ENCODE results near the gene IKBKE.

IKBKE gene
- long read RNA-seq, donor 1, partial matches to known transcripts, result 0 of 1 reads
- long read RNA-seq, donor 1, other reads (novel, unspliced or antisense), result 0 of 1 reads
- long read RNA-seq, donor 2, result 0 reads
- long read RNA-seq, donor 3, result 0 reads
- long read RNA-seq, donor 4, result 0 reads
- long read RNA-seq, donor 5, partial matches to known transcripts, result 0 of 1 reads
- long read RNA-seq, donor 5, other reads (novel, unspliced or antisense), result 0 of 1 reads
- long read RNA-seq, donor 6, partial matches to known transcripts, result 0 of 2 reads
- long read RNA-seq, donor 6, other reads (novel, unspliced or antisense), result 0 of 2 reads
- long read RNA-seq, donor 7, result 0 reads
- long read RNA-seq, donor 8, result 0 reads

DNA sequence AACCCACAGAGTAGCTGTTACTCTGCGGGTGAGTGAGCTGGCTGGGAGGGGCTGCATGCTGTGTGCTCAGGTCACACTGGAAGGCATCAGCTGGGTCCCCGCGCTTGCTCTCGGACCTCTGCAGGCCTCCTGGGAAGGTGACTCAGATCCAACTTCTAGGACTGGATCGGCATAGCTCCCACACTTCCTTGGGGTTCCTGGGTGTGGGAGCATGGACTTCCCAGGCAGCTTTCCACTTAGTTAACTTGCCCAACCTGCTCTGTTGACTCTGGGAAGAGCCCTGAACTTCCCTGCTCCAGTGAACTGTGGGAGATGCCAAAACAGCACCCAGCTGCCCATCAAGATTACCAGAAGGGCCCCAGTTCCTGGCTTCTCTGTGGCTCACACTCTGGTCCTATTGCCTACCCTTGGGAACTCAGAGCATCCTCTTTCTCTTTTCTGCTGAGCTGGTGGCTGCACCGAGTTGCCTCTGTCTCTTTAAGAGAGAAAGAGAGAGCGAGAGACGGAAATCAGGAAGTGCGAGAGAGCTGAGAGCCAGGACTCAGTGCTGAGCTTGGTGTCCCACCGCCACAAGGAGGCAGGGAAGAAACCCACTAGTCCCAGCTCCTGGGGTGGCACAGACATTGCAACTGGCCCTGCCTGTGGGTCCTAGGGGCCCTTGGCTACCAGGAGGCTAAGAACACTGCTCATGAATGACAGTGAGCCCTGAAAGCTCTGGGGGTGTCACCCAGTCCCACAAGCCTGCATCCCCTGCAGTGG, at the start of gene IKBKE:
Gene IKBKE, plus strand, starts transcription at position 544 of the 759 bp plus-strand sequence. CDS start 2,752 bp downstream, outside the sequence.
- peak; percentile 52 for DNase-seq

DNA sequence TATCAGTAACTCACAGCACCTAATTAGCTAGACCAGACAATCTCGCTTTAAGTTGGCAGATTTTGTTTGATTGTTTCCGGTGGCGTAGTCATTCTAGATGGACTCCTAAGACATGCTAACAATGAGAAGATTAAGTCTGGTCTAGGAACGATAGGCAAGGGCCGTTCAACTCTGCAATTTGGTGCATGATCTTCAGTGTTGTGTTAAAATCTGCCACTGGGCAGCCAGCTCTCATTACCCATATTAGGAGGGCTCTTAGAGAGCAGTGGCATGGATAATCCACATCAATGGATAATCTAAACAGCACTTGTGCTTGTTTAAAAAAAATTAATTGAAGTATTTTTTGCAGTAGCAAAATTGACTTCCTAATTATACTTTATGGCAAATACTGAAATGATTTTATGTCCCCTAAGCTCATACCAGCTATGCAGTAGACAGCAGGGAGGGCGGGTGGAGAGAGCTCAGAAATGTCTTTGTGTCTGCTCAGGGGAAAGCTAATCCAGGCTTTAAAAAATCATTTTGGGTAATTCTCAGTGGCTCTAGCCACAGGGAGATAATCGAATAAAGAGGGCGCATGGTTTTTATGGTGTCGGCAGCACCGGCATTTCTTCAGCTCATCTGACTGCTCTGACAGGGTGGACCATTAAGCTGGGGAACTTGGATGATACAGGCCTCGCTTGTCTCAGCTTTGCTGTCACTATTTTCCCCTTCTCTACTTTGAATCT, 48.5 kb upstream of the IKBKE start:
- no peak for DNase-seq

DNA sequence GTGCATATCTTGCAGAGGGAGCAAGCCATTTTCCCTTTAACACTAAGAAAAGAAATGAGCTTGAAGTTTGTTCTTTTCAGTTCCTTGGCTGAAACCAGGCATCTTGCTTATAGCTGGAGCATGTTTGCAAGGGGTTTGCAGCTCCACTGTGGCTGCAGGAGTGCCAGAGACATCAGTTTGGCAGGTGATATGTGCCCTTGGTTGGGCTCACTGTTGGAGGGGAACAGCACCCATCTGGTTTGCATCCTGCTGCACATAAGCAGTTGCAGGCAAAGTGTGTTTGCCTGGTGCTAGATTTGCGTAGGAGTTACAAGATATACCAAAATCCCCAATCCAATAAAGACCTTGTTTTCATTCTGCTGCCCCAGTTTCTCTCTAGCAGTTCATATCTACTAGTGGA, 47.8 kb upstream of the IKBKE start:
- no peak for DNase-seq

DNA sequence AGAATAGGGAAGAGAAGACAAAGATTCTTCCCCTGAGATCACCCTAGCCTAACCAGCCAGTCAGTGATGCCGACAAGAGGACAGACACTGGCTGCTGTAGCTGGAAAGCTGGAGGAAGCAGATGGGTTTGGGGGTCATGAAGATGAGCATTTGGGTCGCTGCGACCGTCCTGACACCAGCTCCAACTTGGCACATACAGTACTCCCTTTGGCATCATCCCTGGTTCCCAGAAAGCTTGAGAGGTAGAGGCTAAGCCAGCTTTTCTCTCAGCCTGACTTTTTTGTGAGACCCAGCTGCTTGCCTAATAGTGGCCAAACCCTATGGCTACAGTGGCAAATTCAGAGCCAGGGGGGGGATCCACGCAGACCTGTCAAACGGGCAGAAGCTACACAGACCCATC, 43.0 kb upstream of the IKBKE start:
- DNase-seq, result no peak

DNA sequence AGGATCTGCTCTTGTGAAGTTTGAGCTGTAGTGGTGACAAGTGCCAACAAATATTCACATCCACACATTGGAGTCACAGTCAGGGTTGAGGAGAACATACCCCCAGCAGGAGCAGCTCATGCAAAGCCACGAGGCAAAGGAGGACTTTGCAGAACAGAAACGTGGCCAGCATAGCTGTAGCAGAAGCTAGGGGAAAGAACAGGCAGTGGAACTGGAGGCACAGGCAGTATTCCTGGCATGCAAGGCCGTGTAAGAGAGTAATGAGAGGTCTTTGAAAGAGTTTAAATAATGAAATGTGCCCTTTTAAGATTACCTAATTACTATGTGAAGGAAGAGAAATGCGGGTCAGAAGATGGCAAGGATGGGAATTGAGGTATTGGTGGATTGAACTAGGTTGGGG, 40.9 kb upstream of the IKBKE start:
- DNase-seq, result no peak

DNA sequence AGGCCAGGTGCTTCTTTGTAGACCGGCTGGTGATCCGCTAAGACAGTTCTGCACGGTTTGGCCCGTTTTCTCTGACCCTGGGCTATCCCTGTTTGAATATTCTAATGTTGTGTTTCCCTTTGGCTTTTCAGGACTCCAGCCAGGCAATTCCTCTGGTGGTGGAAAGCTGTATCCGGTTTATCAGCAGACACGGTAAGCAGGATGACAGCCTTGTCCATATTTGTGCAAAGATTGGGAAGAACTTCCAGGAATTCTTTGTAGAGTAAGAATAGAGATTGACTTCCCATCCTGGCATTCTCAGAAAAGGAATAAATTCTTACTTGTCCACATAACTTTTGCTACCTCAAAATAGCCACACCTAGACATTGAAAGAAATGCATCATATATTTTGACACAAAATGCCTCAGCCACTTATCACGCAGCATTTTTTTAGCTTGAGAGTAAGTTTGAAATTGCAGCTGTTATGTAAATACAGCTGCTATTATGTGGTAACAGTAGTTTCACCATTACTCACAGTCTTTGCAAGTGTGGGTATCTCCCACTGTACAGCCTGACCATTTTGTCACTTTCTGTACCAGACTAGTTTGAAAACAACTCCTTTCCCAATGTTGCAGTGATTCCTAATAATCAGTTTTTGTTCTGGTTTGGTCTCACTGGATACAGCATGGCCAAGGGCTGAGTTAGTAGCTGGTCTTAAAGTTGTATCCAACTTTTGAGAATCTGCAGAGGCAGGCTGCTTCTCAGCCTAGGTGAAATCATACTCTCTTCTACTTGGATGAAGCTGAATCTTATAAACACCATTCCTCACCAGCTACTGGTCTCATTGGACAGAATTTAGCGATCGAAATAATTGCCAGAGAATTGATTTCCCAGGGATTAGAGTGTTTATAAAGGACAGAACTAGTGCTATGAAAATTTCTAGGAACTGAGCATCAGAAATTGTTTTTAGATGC, 40.0 kb upstream of the IKBKE start:
- DNase-seq, result no peak

DNA sequence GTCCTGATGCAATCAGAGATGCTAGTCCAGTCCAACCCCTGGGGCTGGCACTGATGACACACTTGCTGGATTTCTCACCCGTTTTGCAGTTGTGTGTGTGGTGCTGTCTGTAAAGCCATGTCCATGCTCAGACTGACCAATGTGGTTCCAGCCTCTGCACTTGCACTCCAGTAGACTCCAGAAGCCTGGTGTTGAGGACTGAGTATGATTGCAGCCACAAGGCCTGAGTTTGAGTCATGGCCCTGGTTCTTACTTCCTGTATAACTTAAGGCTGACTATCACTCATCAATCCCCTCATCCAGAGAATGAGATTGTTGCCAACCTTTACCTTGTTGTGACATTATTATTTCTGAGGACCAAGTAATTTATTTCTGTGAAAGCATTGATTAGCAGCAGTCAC, 34.8 kb upstream of the IKBKE start:
- no peak for DNase-seq

DNA sequence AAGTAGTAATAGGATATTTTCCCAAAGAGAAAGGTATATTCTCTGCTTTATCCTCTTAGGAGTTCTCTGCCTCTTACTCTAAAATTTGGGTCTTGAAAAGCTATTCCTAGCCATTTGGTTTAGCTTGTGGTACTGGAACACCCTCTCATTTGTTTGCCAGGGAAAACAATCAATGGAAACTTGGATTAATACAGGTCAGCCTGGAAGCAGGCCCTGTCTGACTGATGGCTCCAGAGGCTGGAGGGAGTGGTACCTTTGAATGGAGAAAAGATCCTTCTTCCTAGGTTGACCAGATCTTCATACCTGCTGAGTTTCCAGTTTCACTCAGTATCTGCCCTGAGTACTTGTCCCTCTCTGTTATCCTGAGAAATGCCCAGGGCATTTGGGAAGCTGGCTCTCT, 31.7 kb upstream of the IKBKE start:
- no peak for DNase-seq

DNA sequence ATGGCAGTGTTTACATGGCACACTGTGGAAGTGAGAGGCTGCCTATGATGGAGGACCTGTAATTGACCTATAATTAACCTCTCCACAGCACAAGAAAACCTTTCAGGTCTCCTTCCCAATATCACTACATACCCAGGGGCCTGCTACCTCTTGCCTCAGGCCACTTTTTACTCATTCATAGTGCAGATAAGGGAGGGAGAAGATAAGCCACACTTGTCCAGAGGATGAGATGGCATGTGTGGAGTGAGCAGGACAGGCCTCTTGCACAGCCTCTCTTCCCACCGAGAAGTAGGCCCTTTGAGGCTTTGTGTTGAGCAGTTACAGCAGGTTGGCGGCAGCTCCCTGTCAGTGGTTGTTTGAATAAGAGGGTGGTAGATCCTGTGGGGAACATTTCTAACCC, 31.1 kb upstream of the IKBKE start:
- DNase-seq, result no peak

DNA sequence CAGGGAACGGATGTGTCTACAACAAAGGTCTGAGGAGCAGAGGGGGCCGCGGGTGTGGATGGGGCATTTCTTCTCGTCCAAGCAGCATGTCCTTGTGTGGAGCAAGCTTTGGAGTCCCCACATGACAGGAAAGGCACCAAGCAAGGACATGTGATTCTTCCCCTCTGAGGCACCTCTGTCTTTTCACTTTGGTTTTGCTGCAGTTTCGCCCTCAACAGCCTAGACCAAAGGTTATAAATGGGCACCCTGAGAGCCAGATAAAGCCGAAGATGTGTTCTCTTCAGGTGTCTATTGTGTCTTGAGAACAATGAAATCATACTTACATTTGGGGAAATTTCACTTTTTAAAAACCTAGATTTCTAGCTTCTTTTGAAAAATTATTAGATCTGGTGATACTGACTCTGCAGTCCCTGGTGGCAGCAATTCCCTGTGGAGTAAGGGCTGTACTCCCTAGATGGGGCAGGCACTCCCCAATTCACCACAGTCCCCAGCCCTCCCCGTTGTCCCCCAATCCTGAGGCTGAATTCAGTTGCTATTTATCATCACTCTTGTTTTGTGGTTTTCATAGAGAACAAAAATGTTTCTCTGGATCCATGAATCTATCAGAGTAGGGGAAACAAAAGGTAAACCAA, 28.8 kb upstream of the IKBKE start:
- no peak for DNase-seq

DNA sequence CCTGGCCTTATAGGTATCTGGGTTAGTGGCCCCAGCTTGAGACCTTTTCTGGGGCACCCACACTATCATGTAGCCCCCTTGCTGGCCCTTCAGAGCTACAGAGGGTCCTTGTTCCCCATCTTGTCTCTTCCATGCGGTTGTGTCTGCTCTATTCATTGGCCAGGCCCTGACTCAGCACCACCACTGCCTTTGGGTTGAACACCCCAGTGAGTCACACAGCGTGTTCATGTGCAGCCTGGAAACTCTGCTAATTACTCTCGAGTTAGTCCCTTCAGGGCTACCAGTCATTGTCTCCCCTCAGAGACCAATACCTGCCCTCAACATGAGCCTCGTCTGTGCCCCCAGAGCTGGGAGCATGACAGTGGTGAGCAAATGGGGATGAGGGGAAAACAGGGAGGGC, 28.2 kb upstream of the IKBKE start:
- no peak for DNase-seq

DNA sequence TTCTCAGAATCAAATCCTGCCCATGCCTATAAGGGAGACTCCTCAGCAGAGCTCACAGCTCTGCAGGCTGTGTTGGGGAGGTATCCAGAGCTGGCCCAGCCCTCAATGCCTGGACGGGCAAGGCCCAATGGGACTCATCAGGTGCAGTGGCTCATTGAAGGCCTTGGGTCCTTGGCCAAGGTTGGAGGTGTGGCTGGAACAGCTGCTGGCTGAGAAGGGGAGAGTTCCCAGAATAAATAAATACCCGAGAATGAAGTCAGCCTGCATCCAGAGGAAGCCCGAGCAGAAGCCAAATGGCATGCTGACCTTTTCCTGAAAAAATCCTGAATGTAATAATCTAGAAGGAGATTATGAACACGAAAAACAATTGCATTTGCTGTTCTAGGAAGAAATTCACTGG, 25.2 kb upstream of the IKBKE start:
- DNase-seq, result no peak

DNA sequence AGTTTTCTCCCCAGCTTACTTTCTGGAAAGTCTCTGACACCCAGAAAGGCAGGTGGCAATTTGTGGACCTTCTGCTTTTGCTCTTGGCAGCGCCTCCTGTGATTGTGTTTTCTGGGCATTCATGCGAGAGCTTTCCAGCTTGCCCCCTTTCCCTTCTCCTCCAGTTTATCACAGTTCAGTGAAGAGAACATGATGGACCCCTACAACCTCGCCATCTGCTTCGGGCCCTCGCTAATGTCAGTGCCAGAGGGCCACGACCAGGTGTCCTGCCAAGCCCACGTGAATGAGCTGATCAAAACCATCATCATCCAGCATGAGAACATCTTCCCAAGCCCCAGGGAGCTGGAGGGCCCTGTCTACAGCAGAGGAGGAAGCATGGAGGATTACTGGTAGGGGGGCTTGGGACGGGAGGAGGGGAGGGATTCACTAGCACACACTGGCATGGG, 24.3 kb upstream of the IKBKE start:
- DNase-seq, result no peak

DNA sequence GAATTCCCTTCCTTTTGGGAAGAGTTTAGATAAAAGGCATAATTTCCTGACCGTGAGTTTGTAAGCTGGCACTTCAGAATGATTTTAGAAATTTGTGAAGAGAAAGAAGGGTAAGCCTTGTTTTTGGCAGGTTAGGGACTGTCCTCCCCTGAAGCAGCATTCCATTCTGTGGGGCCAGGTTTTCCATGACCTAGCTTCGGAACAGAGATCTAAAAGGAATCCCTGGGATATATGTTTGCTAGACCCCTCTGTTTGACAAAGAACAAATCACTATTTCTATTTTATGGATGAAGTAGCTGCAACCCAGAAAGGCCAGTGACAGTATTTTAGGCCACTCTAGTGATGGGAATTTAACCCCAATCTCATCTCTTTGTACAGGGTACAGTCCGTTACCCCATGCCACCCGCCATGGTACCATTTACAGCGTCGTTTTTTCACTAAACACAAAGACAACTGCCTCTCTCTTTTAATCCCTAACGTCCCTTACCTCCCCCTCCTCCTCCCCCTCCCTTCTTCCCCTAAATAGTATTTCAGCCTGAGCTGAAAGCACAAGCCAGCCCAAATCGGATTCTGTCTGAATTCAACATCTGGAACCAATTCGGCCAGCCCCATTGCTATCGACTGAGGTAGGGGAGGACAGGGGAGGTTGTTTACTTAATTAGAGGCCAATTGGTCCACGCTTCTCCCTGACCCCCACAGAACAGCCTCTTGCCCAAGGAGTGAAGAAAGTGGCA, 23.4 kb upstream of the IKBKE start:
- DNase-seq, result no peak

DNA sequence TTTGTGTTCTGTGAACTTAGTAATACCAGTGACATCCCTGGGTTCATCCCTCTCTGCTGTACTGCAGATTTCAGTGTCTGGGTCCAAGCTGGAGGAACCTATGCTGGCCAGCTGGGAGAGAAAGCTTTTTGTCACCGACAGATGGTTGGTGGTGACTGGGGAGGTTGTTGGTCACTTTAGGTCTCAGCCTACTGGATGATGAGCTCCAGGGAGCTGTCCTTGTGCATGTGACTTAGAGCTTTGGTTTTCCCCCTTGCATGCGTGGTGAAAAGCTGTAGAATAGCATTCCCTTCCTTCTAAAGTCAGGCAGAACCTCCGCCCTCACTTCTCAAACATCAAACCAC, 22.9 kb upstream of the IKBKE start:
- no peak for DNase-seq

DNA sequence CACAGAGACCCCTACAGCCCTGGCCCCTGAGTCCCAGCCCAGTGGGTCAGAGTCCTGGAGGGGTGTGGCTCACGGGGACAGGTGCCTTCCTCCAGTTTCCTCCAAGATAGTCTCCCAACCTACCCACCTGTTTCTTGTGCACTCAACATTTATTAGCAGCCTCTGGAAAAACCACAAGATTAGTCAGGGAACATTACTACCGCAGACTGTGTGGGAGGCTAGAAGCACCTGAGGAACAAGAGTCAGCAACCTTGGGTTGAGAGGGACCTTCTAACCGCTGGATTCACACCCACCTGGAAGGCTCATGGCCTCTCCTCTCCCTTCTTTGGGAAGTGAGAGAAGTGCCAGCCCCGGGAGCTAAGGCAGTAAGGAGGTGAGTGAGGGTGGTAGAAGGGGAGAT, 22.5 kb upstream of the IKBKE start:
- DNase-seq, result no peak

DNA sequence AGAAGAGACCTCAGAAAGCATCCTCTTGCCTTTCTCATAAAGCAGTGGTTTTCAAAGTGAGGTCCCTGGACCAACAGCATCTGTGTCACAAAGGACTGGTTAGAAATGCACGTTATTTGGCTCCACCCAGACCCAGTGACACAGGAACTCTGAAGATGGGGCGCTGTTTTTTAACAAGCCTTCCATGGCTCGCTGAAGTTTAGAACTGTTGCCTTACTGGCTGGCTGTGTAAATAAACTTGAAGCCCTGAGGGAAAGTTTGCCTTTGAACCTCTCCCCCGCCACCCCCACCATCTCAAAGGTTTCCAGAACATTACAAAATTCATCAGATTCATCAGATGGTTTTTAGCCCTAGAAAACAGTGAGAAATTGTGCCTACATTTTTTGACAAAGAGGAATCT, 21.8 kb upstream of the IKBKE start:
- no peak for DNase-seq

DNA sequence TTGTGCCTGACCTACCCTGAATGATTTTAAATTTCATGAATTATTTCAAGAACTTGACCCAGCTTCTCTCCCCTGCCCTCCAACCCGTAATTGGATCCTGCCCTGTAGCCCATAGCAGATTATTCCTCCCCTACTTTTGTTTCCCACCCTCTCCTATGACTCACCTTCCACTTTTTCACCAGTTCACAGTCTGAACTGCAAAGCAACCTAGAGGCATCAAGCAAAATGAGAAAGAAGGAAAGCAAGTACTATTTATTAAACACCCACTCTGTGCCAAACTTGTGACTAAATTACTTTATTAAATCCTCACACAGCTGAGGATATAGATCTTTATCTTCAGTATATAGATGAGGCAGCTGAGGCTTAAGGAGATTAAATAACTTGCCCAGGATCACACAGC, 20.7 kb upstream of the IKBKE start:
- no peak for DNase-seq

DNA sequence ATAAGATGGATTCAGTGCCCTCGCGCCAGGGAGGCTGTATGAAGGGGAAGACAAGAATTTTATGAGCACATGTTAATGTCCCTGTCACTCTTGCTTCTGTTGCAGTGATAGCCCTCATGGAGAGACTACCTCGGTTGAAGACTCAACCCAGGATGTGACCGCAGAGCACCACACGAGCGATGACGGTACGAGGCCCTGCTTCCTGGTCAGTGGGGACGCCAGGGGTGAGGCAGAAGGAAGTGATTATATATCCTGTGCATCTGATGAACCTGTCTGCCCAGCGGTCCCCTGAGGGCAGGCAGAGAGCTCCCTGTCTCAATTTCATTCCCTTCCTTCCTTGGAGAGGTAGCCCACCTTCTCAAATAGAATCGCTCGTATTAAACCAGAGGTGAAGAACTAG, 20.0 kb upstream of the IKBKE start:
- no peak for DNase-seq

DNA sequence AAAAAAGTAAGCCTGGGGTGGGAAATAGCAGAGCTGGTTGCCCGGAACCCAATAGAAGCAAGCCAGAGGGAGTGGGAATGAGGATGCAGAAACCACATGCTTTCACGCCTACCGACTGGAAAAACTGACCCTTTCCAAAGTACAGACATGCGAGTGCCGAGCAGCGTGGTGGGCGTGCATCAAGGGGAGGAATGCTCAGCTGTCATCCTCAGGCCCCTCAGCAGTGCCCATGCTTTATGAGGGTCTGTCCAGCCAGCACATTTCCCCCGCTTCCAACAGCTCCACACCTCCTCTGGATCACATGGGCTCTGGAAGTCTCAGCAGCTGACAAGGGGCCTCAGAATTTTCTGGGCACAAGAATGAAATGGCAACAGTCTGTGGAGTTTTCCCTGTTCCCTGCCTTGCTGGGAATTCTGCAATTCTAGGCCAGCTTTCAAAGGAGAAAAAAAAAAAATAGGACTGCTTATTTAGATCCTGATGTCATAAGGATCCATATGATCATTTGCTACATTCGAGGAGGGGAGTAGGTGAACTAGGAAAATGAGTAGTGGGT, 19.1 kb upstream of the IKBKE start:
- no peak for DNase-seq

DNA sequence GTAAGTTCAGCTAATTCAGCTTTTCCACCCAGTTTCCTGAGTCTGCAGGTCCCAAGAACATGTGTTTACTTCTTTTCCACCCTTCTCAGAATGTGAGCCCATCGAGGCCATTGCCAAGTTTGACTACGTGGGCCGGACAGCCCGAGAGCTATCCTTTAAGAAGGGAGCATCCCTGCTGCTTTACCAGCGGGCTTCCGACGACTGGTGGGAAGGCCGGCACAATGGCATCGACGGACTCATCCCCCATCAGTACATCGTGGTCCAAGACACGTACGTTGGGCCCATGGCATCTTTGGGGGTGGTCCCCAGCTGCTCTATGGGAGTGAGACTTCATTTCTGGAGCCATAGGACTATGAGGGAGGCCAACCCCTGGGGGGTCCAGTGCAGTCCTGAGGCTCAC, 17.2 kb upstream of the IKBKE start:
- DNase-seq, result no peak
